Measurements from ENCODE around the gene ENOPH1. TPM values are rescaled to one million over a fixed set of nuclear protein-coding genes. Genes with fewer than 3 reads are reported as not detected.

ENOPH1 gene
- total and polyA plus RNA-seq, 9 of the 15 experiments (the other 6 are each of a cell fraction or from before 2014, with no cell fraction given) = 29.8 to 71.4 (median 48.9) TPM

DNA sequence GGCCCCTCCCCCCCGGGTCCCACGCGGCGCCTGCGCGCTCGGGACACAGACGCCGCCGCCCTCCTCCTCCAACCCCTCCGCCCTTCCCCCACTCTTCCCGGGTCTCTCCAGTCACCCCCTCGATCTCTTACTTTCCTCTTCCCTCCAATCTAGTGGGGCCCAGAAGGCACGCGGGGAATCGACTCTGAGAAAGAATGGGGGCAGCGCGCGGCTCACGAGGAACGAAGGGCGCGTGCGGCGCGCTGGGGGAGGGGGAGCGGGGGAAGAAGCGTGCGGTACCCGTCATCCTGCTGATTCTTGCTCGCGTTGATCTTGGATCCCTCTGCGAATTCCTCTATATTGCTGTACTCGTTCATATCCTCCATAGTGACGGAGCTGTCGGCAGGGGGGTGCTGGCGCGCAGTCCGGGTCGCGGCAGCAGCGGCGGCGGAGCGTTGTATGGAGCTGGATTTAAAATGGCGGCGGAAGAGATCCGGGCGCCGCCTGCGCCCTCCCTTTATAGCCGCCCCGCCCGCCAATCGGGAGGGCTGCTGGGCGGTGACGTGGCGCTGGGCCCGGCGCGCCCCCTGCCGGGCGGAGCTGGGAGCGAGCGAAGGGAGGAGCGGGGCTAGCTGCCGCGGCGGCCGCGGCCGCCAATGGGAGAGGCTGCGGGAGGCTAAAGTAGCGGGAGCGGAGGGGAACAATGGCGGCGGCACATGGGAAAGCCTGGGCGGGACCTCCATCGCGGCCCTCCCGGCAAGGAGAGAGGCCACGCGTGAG is 1.2 kb upstream of the ENOPH1 start (continued):
- TF ChIP-seq, protein P1, sequence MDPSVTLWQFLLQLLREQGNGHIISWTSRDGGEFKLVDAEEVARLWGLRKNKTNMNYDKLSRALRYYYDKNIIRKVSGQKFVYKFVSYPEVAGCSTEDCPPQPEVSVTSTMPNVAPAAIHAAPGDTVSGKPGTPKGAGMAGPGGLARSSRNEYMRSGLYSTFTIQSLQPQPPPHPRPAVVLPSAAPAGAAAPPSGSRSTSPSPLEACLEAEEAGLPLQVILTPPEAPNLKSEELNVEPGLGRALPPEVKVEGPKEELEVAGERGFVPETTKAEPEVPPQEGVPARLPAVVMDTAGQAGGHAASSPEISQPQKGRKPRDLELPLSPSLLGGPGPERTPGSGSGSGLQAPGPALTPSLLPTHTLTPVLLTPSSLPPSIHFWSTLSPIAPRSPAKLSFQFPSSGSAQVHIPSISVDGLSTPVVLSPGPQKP (CRISPR knock-in tag; IDR thresholded peaks at IDR 0.05) = no peak
- TF ChIP-seq POLR3G (IDR thresholded peaks at IDR 0.05; ENCODE audit: extremely low read depth, insufficient read length, insufficient replicate concordance) (no peak), MTA2 (IDR thresholded peaks at IDR 0.05; ENCODE audit: low read depth) (no peak), RB1 (IDR thresholded peaks at IDR 0.05; ENCODE audit: low read depth) (peak; percentile 96), JUN (IDR thresholded peaks at IDR 0.05; ENCODE audit: borderline replicate concordance, low read depth, low read length) (peak; percentile 75), JUN (CRISPR knock-in tag; IDR thresholded peaks at IDR 0.05; ENCODE audit: borderline replicate concordance) (no peak), ZC3H11A (IDR thresholded peaks at IDR 0.05; ENCODE audit: low read depth, low read length) (0 out of 2 replicates have a peak, but pooled peaks have one; percentile 26), SREBF2 (CRISPR knock-in tag; IDR thresholded peaks at IDR 0.05) (no peak), CHCHD3 (CRISPR knock-in tag; IDR thresholded peaks at IDR 0.05) (no peak)
- TF ChIP-seq, protein P2, sequence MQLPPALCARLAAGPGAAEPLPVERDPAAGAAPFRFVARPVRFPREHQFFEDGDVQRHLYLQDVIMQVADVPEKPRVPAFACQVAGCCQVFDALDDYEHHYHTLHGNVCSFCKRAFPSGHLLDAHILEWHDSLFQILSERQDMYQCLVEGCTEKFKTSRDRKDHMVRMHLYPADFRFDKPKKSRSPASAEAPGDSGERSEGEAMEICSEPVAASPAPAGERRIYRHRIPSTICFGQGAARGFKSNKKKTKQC (CRISPR knock-in tag; IDR thresholded peaks at IDR 0.05) = no peak; the same call in 1 of the 2 replicates
- TF ChIP-seq, protein P3, sequence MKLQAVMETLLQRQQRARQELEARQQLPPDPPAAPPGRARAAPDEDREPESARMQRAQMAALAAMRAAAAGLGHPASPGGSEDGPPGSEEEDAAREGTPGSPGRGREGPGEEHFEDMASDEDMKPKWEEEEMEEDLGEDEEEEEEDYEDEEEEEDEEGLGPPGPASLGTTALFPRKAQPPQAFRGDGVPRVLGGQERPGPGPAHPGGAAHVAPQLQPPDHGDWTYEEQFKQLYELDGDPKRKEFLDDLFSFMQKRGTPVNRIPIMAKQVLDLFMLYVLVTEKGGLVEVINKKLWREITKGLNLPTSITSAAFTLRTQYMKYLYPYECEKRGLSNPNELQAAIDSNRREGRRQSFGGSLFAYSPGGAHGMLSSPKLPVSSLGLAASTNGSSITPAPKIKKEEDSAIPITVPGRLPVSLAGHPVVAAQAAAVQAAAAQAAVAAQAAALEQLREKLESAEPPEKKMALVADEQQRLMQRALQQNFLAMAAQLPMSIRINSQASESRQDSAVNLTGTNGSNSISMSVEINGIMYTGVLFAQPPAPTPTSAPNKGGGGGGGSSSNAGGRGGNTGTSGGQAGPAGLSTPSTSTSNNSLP (IDR thresholded peaks at IDR 0.05; ENCODE audit: borderline replicate concordance, low read depth, low read length) = no peak
- TF ChIP-seq, protein P4, sequence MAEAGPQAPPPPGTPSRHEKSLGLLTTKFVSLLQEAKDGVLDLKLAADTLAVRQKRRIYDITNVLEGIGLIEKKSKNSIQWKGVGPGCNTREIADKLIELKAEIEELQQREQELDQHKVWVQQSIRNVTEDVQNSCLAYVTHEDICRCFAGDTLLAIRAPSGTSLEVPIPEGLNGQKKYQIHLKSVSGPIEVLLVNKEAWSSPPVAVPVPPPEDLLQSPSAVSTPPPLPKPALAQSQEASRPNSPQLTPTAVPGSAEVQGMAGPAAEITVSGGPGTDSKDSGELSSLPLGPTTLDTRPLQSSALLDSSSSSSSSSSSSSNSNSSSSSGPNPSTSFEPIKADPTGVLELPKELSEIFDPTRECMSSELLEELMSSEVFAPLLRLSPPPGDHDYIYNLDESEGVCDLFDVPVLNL (CRISPR knock-in tag; IDR thresholded peaks at IDR 0.05; ENCODE audit: low read depth) = 0 out of 2 replicates have a peak, but pooled peaks have one; percentile 9
- TF ChIP-seq, protein P5, sequence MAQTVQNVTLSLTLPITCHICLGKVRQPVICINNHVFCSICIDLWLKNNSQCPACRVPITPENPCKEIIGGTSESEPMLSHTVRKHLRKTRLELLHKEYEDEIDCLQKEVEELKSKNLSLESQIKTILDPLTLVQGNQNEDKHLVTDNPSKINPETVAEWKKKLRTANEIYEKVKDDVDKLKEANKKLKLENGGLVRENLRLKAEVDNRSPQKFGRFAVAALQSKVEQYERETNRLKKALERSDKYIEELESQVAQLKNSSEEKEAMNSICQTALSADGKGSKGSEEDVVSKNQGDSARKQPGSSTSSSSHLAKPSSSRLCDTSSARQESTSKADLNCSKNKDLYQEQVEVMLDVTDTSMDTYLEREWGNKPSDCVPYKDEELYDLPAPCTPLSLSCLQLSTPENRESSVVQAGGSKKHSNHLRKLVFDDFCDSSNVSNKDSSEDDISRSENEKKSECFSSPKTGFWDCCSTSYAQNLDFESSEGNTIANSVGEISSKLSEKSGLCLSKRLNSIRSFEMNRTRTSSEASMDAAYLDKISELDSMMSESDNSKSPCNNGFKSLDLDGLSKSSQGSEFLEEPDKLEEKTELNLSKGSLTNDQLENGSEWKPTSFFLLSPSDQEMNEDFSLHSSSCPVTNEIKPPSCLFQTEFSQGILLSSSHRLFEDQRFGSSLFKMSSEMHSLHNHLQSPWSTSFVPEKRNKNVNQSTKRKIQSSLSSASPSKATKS (CRISPR knock-in tag; IDR thresholded peaks at IDR 0.05) = no peak
- TF ChIP-seq, protein P6, sequence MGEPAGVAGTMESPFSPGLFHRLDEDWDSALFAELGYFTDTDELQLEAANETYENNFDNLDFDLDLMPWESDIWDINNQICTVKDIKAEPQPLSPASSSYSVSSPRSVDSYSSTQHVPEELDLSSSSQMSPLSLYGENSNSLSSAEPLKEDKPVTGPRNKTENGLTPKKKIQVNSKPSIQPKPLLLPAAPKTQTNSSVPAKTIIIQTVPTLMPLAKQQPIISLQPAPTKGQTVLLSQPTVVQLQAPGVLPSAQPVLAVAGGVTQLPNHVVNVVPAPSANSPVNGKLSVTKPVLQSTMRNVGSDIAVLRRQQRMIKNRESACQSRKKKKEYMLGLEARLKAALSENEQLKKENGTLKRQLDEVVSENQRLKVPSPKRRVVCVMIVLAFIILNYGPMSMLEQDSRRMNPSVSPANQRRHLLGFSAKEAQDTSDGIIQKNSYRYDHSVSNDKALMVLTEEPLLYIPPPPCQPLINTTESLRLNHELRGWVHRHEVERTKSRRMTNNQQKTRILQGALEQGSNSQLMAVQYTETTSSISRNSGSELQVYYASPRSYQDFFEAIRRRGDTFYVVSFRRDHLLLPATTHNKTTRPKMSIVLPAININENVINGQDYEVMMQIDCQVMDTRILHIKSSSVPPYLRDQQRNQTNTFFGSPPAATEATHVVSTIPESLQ (CRISPR knock-in tag; IDR thresholded peaks at IDR 0.05) = no peak
- TF ChIP-seq, protein P7, sequence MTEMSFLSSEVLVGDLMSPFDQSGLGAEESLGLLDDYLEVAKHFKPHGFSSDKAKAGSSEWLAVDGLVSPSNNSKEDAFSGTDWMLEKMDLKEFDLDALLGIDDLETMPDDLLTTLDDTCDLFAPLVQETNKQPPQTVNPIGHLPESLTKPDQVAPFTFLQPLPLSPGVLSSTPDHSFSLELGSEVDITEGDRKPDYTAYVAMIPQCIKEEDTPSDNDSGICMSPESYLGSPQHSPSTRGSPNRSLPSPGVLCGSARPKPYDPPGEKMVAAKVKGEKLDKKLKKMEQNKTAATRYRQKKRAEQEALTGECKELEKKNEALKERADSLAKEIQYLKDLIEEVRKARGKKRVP (CRISPR knock-in tag; IDR thresholded peaks at IDR 0.05) = 0 out of 2 replicates have a peak, but pooled peaks have one; percentile 12
